ENCODE measurements around the gene HTR4.

HTR4 gene

GRCh38 chr5:148660346-148660660 is 6.0 kb upstream of the HTR4 start:
- no peak for DNase-seq

GRCh38 chr5:148659641-148660345 is 5.5 kb upstream of the HTR4 start:
- no peak for DNase-seq

- no peak for DNase-seq
Observed at GRCh38 chr5:148653291-148653835, 964 bp downstream of the HTR4 start.

- no peak for DNase-seq
Observed at GRCh38 chr5:148651528-148651927, 2.8 kb downstream of the HTR4 start.

GRCh38 chr5:148645527-148645926 is 8.8 kb downstream of the HTR4 start:
- DNase-seq = no peak

- no peak for DNase-seq
Observed at GRCh38 chr5:148641735-148642134, 12.6 kb downstream of the HTR4 start.

- DNase-seq = no peak
Observed at GRCh38 chr5:148640471-148640870, 13.9 kb downstream of the HTR4 start.

GRCh38 chr5:148639081-148639480 is 15.2 kb downstream of the HTR4 start:
- no peak for DNase-seq

GRCh38 chr5:148636353-148636752 is 18.0 kb downstream of the HTR4 start:
- no peak for DNase-seq

- no peak for DNase-seq
Observed at GRCh38 chr5:148635321-148636083, 18.8 kb downstream of the HTR4 start.

GRCh38 chr5:148633067-148633377 is 21.3 kb downstream of the HTR4 start:
- DNase-seq = no peak

GRCh38 chr5:148632255-148633066 is 21.9 kb downstream of the HTR4 start:
- no peak for DNase-seq

GRCh38 chr5:148626986-148627385 is 27.3 kb downstream of the HTR4 start:
- DNase-seq = no peak

GRCh38 chr5:148626081-148626613 is 28.2 kb downstream of the HTR4 start:
- DNase-seq = no peak

- DNase-seq = no peak
Observed at GRCh38 chr5:148625250-148625649, 29.1 kb downstream of the HTR4 start.

GRCh38 chr5:148623741-148624140 is 30.6 kb downstream of the HTR4 start:
- no peak for DNase-seq

GRCh38 chr5:148623101-148623500 is 31.2 kb downstream of the HTR4 start:
- no peak for DNase-seq

GRCh38 chr5:148620696-148621095 is 33.6 kb downstream of the HTR4 start:
- no peak for DNase-seq

GRCh38 chr5:148620091-148620490 is 34.2 kb downstream of the HTR4 start:
- no peak for DNase-seq

GRCh38 chr5:148619484-148619883 is 34.8 kb downstream of the HTR4 start:
- DNase-seq = no peak

- no peak for DNase-seq
Observed at GRCh38 chr5:148615644-148616275, 38.6 kb downstream of the HTR4 start.

GRCh38 chr5:148607406-148607805 is 46.9 kb downstream of the HTR4 start:
- no peak for DNase-seq

- no peak for DNase-seq
Observed at GRCh38 chr5:148606296-148606695, 48.0 kb downstream of the HTR4 start.
